NT2/D1 (cell line): ENCODE measurements around the gene DEPDC4.

Source experiments
- SUZ12 ChIP-seq: IDR thresholded peaks from 2 replicates; pipeline ENCODE4 v1.6.1; 2011; ENCODE audit not compliant: insufficient read length, insufficient read depth; ENCODE audit errors: extremely low read depth
- YY1 ChIP-seq: IDR thresholded peaks from 2 replicates; pipeline ENCODE4 v1.6.1; 2011; ENCODE audit not compliant: insufficient read length, insufficient read depth
- ZNF274 ChIP-seq: IDR thresholded peaks from 2 replicates; pipeline ENCODE4 v1.6.1; 2011; ENCODE audit warnings: mild to moderate bottlenecking, low read depth, low read length

DNA sequence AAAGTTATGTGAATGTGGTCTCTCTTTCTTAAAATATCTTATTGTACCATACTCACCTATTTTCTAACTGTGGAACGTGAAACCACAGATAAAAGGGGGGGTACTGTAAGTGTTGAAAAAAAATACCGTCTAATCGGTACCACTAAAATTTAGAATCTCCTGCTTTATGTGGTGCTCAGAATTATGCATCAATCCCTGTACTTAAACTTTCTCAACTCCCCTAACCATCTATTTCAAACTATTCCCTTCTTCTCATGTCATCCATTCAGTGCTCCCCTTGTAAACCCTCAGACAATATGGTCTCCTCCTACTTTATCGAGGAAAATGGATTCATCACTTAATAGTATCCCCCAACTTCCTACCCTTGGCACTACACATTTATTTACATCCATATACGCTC, 23.7 kb downstream of the DEPDC4 start:
- TF ChIP-seq YY1 (no peak), ZNF274 (no peak), SUZ12 (no peak)
